GM15510 (cell line): ENCODE data around the gene TSHR.

Experiments
- POLR2A ChIP-seq: IDR thresholded peaks from 3 replicates; pipeline ENCODE4 v1.6.1; 2011; ENCODE audit warnings: borderline replicate concordance; ENCODE audit not compliant: insufficient read length; ENCODE audit errors: extremely low read depth

Gene TSHR

GRCh38 chr14:81127785-81128184 lies 172.4 kb downstream of the TSHR start:
- no peak for TF ChIP-seq POLR2A

- no peak for TF ChIP-seq POLR2A
Measured at GRCh38 chr14:81129242-81129641, 173.8 kb downstream of the TSHR start.

- no peak for TF ChIP-seq POLR2A
Measured at GRCh38 chr14:81132468-81132867, 177.0 kb downstream of the TSHR start.

- no peak for TF ChIP-seq POLR2A
Measured at GRCh38 chr14:81133400-81133799, 178.0 kb downstream of the TSHR start.

- no peak for TF ChIP-seq POLR2A
Measured at GRCh38 chr14:81137316-81137715, 181.9 kb downstream of the TSHR start.

GRCh38 chr14:81138429-81138828 lies 183.0 kb downstream of the TSHR start:
- TF ChIP-seq POLR2A = no peak

- TF ChIP-seq POLR2A = no peak
Measured at GRCh38 chr14:81141426-81141825, 186.0 kb downstream of the TSHR start.

- TF ChIP-seq POLR2A = no peak
Measured at GRCh38 chr14:81143793-81144192, 188.4 kb downstream of the TSHR start.

- no peak for TF ChIP-seq POLR2A
Measured at GRCh38 chr14:81144824-81145603, 189.6 kb downstream of the TSHR start.

- TF ChIP-seq POLR2A = no peak
Measured at GRCh38 chr14:81147140-81147897, 191.9 kb downstream of the TSHR start.

GRCh38 chr14:81148635-81149034 lies 193.2 kb downstream of the TSHR start:
- TF ChIP-seq POLR2A = no peak

- TF ChIP-seq POLR2A = no peak
Measured at GRCh38 chr14:81153187-81153586, 197.8 kb downstream of the TSHR start.

GRCh38 chr14:81157431-81157830 lies 202.0 kb downstream of the TSHR start:
- TF ChIP-seq POLR2A = no peak

GRCh38 chr14:81161088-81161487 lies 205.7 kb downstream of the TSHR start:
- TF ChIP-seq POLR2A = no peak

GRCh38 chr14:81161749-81162148 lies 206.3 kb downstream of the TSHR start:
- TF ChIP-seq POLR2A = no peak

GRCh38 chr14:81162941-81163340 lies 207.5 kb downstream of the TSHR start:
- TF ChIP-seq POLR2A = no peak

- no peak for TF ChIP-seq POLR2A
Measured at GRCh38 chr14:81164167-81164774, 208.8 kb downstream of the TSHR start.

GRCh38 chr14:81165188-81165587 lies 209.8 kb downstream of the TSHR start:
- TF ChIP-seq POLR2A = no peak
